Measurements from ENCODE around the gene YJU2. TPM values are rescaled to one million over a fixed set of nuclear protein-coding genes. Genes with fewer than 3 reads are reported as not detected.
A peak's percentile ranks its signal among the peaks of the same experiment; 100 is the strongest.
"Not testable (repeated sequence)": the region's sequence is repeated elsewhere in the genome, so short reads cannot be mapped to it uniquely, and the experiment has no call there.

The YJU2 gene
- total RNA-seq, 4 donors from 2014 or later = 19.4 to 33.9 (median 24.0) TPM

- H3K27me3 ChIP-seq = peaks cover 0 to 72% of the 10 kb centered on the region in 2 donors
- no peaks in the 10 kb centered on the region for H3K9me3 ChIP-seq
- TF ChIP-seq CTCF (IDR thresholded peaks at IDR 0.05) (no peak), EP300 (IDR thresholded peaks at IDR 0.05) (no peak), POLR2A (IDR thresholded peaks at IDR 0.05) (no peak)
- H3K4me3 ChIP-seq = no peak overlapping the region
- no peak for DNase-seq (ENCODE audit: low spot score in 2 of 2)
- peaks cover 0 to 12% (median 0%) of the 10 kb centered on the region in 4 donors for H3K4me1 ChIP-seq
- no peaks in the 10 kb centered on the region for H3K36me3 ChIP-seq
- WGBS, 2 donors = 29 to 56% methylated on average over 15 to 20 of the region's 21 CpGs
- no peak overlapping the region for H3K27ac ChIP-seq
Observed at GRCh38 chr19:4232614-4233281, 14.1 kb upstream of the YJU2 start.

GRCh38 chr19:4233282-4233853, 13.5 kb upstream of the YJU2 start:
- no peak overlapping the region for H3K4me3 ChIP-seq
- no peak overlapping the region for H3K27ac ChIP-seq
- peaks cover 0 to 12% (median 0%) of the 10 kb centered on the region in 4 donors for H3K4me1 ChIP-seq
- peaks cover 0 to 67% of the 10 kb centered on the region in 2 donors for H3K27me3 ChIP-seq
- DNase-seq (ENCODE audit: low spot score in 2 of 2) = peak in 1 of 2 donors; percentile 37
- H3K36me3 ChIP-seq = no peaks in the 10 kb centered on the region
- no peaks in the 10 kb centered on the region for H3K9me3 ChIP-seq
- no peak for TF ChIP-seq POLR2A (IDR thresholded peaks at IDR 0.05)
- TF ChIP-seq CTCF (IDR thresholded peaks at IDR 0.05) = peak; percentile 19 to 51 (median 44)
- WGBS, 2 donors = 35 to 36% methylated on average over 11 of the region's 11 CpGs

- no peak for TF ChIP-seq CTCF (IDR thresholded peaks at IDR 0.05)
- TF ChIP-seq POLR2A (IDR thresholded peaks at IDR 0.05) = no peak
- no peak for TF ChIP-seq EP300 (IDR thresholded peaks at IDR 0.05)
- whole genome bisulfite sequencing, 2 donors = 47 to 49% methylated on average over 21 of the region's 21 CpGs
- Histone ChIP-seq H3K27ac (no peak overlapping the region), H3K27me3 (peaks cover 0 to 58% of the 10 kb centered on the region in 2 donors), H3K36me3 (no peaks in the 10 kb centered on the region), H3K4me1 (peaks cover 0 to 6% (median 0%) of the 10 kb centered on the region in 4 donors), H3K4me3 (no peak overlapping the region), H3K9me3 (no peaks in the 10 kb centered on the region)
- no peak for DNase-seq (ENCODE audit: low spot score in 2 of 2)
Observed at GRCh38 chr19:4234142-4234861, 12.6 kb upstream of the YJU2 start.

GRCh38 chr19:4234862-4235201, 12.0 kb upstream of the YJU2 start:
- no peak for TF ChIP-seq CTCF (IDR thresholded peaks at IDR 0.05)
- TF ChIP-seq POLR2A (IDR thresholded peaks at IDR 0.05) = no peak
- no peak for TF ChIP-seq EP300 (IDR thresholded peaks at IDR 0.05)
- H3K4me3 ChIP-seq = no peak overlapping the region
- H3K36me3 ChIP-seq = no peaks in the 10 kb centered on the region
- H3K4me1 ChIP-seq = peaks cover 0 to 3% (median 0%) of the 10 kb centered on the region in 4 donors
- 37 to 64% methylated on average over 13 of the region's 13 CpGs for WGBS, 2 donors
- no peak overlapping the region for H3K27ac ChIP-seq
- H3K27me3 ChIP-seq = peaks cover 0 to 52% of the 10 kb centered on the region in 2 donors
- H3K9me3 ChIP-seq = no peaks in the 10 kb centered on the region
- no peak for DNase-seq (ENCODE audit: low spot score in 2 of 2)

GRCh38 chr19:4237510-4237909, 9.4 kb upstream of the YJU2 start:
- not testable (repeated sequence) for H3K36me3 ChIP-seq; DNase-seq (ENCODE audit: low spot score in 2 of 2); H3K4me1 ChIP-seq; H3K27ac ChIP-seq; H3K4me3 ChIP-seq
- Histone ChIP-seq H3K9me3 (peaks cover 0 to 11% (median 0%) of the 10 kb centered on the region in 4 donors), H3K27me3 (peaks cover 0 to 31% of the 10 kb centered on the region in 2 donors)
- 85 to 92% methylated on average over 16 of the region's 16 CpGs for WGBS, 2 donors

All from tibial nerve (tissue), 4 donors.